CD14-positive monocyte (primary cell): ENCODE results near the gene ADK. TPM values are rescaled to one million over a fixed set of nuclear protein-coding genes. Genes with fewer than 3 reads are reported as not detected.

ENCODE experiments used
- DNase-seq, 3 donors: peaks; one replicate each; pipeline ENCODE4 v3.0.0-alpha.2; 2011 to 2022
- H2AFZ ChIP-seq: 2 replicates; pipeline ENCODE4 v1.6.0; 2012; ENCODE audit warnings: mild to moderate bottlenecking, low read depth, low read length, inconsistent platforms; ENCODE audit not compliant: insufficient read depth, poor library complexity, severe bottlenecking
- H3K27ac ChIP-seq, 2 donors: 1 replicate in 1 of 2; 2 replicates in 1 of 2; pipeline ENCODE4 v1.5.1; 2012 to 2013; ENCODE audit warnings: low read length in 2 of 2, control low read depth in 1 of 2, inconsistent platforms in 1 of 2, low read depth in 1 of 2, mild to moderate bottlenecking in 1 of 2
- H3K27me3 ChIP-seq, 2 donors: one replicate each; pipeline versions ENCODE4 v1.6.0 to v1.6.1; 2011 to 2013; ENCODE audit warnings: low read length in 2 of 2; ENCODE audit not compliant: control insufficient read depth in 2 of 2, insufficient read depth in 2 of 2
- H3K36me3 ChIP-seq, 2 donors: replicated peaks in 1 of 2; 1 replicate in 1 of 2; 2 replicates in 1 of 2; pipeline versions ENCODE4 v1.5.1 to v1.6.1; 2012 to 2013; ENCODE audit warnings: low read length in 2 of 2, control low read depth in 1 of 2, inconsistent platforms in 1 of 2, mild to moderate bottlenecking in 1 of 2; ENCODE audit not compliant: insufficient read depth in 2 of 2, control insufficient read depth in 1 of 2
- H3K4me1 ChIP-seq, 2 donors: 1 replicate in 1 of 2; 2 replicates in 1 of 2; pipeline versions ENCODE4 v1.5.1 to v1.6.1; 2012 to 2013; ENCODE audit warnings: low read length in 2 of 2, control low read depth in 1 of 2, inconsistent platforms in 1 of 2, mild to moderate bottlenecking in 1 of 2, moderate library complexity in 1 of 2; ENCODE audit not compliant: insufficient read depth in 2 of 2, control insufficient read depth in 1 of 2
- H3K4me2 ChIP-seq: replicated peaks from 2 replicates; pipeline ENCODE3; 2012; ENCODE audit warnings: low read length, moderate library complexity, mild to moderate bottlenecking; ENCODE audit not compliant: poor library complexity, severe bottlenecking; ENCODE audit errors: extremely low read depth
- H3K4me3 ChIP-seq, 3 experiments: fragments of 200-600 bp in 1 of 3; sonication (generic) in 1 of 3; replicated peaks in 1 of 3; 1 replicate in 2 of 3; 2 replicates in 1 of 3; pipeline ENCODE4 v1.5.1; 2011 to 2013; ENCODE audit warnings: low read length in 3 of 3, mild to moderate bottlenecking in 3 of 3, control low read depth in 2 of 3, low read depth in 2 of 3, inconsistent platforms in 1 of 3, moderate library complexity in 1 of 3
- H3K79me2 ChIP-seq: 2 replicates; pipeline ENCODE4 v1.6.0; 2012; ENCODE audit warnings: mild to moderate bottlenecking, control low read depth, inconsistent platforms, low read length, moderate library complexity; ENCODE audit not compliant: insufficient read depth
- H3K9ac ChIP-seq: 2 replicates; pipeline ENCODE4 v1.6.0; 2017; ENCODE audit warnings: low read length, mild to moderate bottlenecking; ENCODE audit not compliant: insufficient read depth, poor library complexity, severe bottlenecking
- H3K9me3 ChIP-seq, 2 donors: replicated peaks in 1 of 2; 1 replicate in 1 of 2; 2 replicates in 1 of 2; pipeline versions ENCODE4 v1.5.1 to v1.6.1; 2012 to 2013; ENCODE audit warnings: low read length in 2 of 2, control low read depth in 1 of 2; ENCODE audit not compliant: control insufficient read depth in 1 of 2, insufficient read depth in 1 of 2
- H4K20me1 ChIP-seq: 2 replicates; pipeline ENCODE4 v1.6.0; 2012; ENCODE audit warnings: mild to moderate bottlenecking, low read length, control low read depth, moderate library complexity; ENCODE audit not compliant: insufficient read depth
- H3K27ac Mint-ChIP-seq, 7 donors: one replicate each; pipeline ENCODE4 v1.8.0; 2020; ENCODE audit warnings: mild to moderate bottlenecking in 7 of 7, mixed read lengths in 7 of 7, moderate library complexity in 6 of 7, inconsistent platforms in 2 of 7
- H3K27me3 Mint-ChIP-seq, 3 donors: one replicate each; pipeline ENCODE4 v1.8.0; 2021 to 2022; ENCODE audit warnings: low read depth in 3 of 3, mild to moderate bottlenecking in 3 of 3, mixed read lengths in 3 of 3, moderate library complexity in 3 of 3, inconsistent platforms in 1 of 3
- H3K36me3 Mint-ChIP-seq, 2 donors: one replicate each; pipeline ENCODE4 v1.8.0; 2020; ENCODE audit warnings: mixed read lengths in 2 of 2, inconsistent platforms in 1 of 2, mild to moderate bottlenecking in 1 of 2
- H3K4me1 Mint-ChIP-seq: one replicate; pipeline ENCODE4 v1.8.0; 2020; ENCODE audit warnings: mild to moderate bottlenecking, mixed read lengths
- H3K4me3 Mint-ChIP-seq, 2 donors: one replicate each; pipeline ENCODE4 v1.8.0; 2020; ENCODE audit warnings: mild to moderate bottlenecking in 2 of 2, mixed read lengths in 2 of 2, moderate library complexity in 1 of 2
- H3K9me3 Mint-ChIP-seq, 7 donors: one replicate each; pipeline ENCODE4 v1.8.0; 2020 to 2022; ENCODE audit warnings: mixed read lengths in 7 of 7, mild to moderate bottlenecking in 6 of 7, moderate library complexity in 6 of 7, inconsistent platforms in 2 of 7
- intact Hi-C, 2 donors: fragments of 100-400 bp; cut with micrococcal nuclease; formaldehyde crosslinking; loops; one replicate each; pipeline versions ENCODE4 v1.15.0 to v1.15.1; 2023
- polyA plus RNA-seq, 3 donors: library from polyadenylated mRNA; depleted of rRNA in 1 of 3; unstranded in 2 of 3; stranded (reverse) in 1 of 3; fragments of 300-500 nt in 2 of 3; fragments of >200 nt in 1 of 3; fragmentation: Illumina TruSeq in 2 of 3; gene quantifications; 1 replicate in 2 of 3; 2 replicates in 1 of 3; pipeline ENCODE4 v1.2.3, GENCODE V29; 2012 to 2021
- TF ChIP-seq, protein P1 (sequence below): fragments of 200-600 bp; IDR thresholded peaks from one replicate; pipeline ENCODE4 v1.8.0; 2022; ENCODE audit warnings: antibody characterized with exemption, mild to moderate bottlenecking

ADK gene
- polyA plus RNA-seq, 3 donors: 6.4 to 38.2 (median 35.7) TPM

DNA sequence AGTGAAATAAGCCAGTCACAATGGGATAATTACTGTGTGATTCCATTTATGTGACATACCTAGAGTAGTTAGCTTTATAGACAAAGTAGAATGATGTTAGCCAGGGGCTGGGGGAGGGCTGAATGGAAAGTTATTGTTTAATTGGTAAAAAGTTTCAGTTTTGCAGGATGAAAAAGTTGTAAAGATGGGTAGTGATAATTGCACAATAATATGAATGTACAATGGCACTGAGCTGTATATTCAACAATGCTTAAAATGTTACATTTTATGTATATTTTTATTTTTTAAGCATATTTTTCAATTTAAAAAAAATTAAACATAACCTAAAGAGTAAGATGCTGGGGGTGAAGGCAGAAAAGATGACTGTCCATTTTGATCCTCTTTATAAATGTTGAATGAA, 459.3 kb downstream of the ADK start:
- Histone ChIP-seq H3K9ac (no peak overlapping the region), H3K4me3 (no peak overlapping the region), H3K9me3 (no peaks in the 10 kb centered on the region), H3K27ac (no peak overlapping the region), H3K79me2 (no peaks in the 10 kb centered on the region), H3K36me3 (peaks cover 0 to 5% of the 10 kb centered on the region in 2 donors), H4K20me1 (no peaks in the 10 kb centered on the region), H3K4me1 (no peaks in the 10 kb centered on the region), H3K27me3 (no peaks in the 10 kb centered on the region), H3K4me2 (no peak overlapping the region), H2AFZ (no peak overlapping the region)
- Mint-ChIP-seq H3K27me3 (peaks cover 0 to 1% (median 0%) of the 10 kb centered on the region in 3 donors), H3K27ac (no peak overlapping the region), H3K36me3 (peaks cover 14 to 18% of the 10 kb centered on the region in 2 donors), H3K4me3 (no peak overlapping the region), H3K9me3 (peaks cover 0 to 11% (median 7%) of the 10 kb centered on the region in 7 donors), H3K4me1 (no peaks in the 10 kb centered on the region)
- no peak for DNase-seq
- intact Hi-C loops: no loop called here
- TF ChIP-seq, protein P1, sequence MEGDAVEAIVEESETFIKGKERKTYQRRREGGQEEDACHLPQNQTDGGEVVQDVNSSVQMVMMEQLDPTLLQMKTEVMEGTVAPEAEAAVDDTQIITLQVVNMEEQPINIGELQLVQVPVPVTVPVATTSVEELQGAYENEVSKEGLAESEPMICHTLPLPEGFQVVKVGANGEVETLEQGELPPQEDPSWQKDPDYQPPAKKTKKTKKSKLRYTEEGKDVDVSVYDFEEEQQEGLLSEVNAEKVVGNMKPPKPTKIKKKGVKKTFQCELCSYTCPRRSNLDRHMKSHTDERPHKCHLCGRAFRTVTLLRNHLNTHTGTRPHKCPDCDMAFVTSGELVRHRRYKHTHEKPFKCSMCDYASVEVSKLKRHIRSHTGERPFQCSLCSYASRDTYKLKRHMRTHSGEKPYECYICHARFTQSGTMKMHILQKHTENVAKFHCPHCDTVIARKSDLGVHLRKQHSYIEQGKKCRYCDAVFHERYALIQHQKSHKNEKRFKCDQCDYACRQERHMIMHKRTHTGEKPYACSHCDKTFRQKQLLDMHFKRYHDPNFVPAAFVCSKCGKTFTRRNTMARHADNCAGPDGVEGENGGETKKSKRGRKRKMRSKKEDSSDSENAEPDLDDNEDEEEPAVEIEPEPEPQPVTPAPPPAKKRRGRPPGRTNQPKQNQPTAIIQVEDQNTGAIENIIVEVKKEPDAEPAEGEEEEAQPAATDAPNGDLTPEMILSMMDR: no peak

DNA sequence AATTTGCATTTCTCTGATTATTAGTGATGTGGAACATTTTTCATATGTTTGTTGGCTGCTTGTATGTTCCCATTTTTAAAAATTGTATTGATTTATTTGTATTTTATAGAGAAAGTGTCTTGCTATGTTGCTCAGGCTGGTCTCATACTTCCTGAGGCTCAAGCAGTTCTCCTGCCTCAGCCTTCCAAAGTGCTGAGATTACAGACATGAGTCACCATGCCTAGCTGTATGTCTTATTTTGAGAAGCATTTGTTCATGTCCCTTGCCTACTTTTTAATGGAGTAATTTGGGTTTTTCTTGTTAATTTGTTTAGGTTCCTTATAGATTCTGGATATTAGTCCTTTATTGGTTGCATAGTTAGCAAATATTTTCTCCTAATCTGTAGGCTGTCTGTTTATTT, 461.2 kb downstream of the ADK start:
- no peak overlapping the region for H2AFZ ChIP-seq
- no peaks in the 10 kb centered on the region for H3K9me3 ChIP-seq
- no peak overlapping the region for H3K9ac ChIP-seq
- H3K4me1 Mint-ChIP-seq: no peaks in the 10 kb centered on the region
- H3K79me2 ChIP-seq: no peaks in the 10 kb centered on the region
- no peak overlapping the region for H3K4me3 ChIP-seq
- no peaks in the 10 kb centered on the region for H4K20me1 ChIP-seq
- no peaks in the 10 kb centered on the region for H3K4me1 ChIP-seq
- H3K36me3 Mint-ChIP-seq: peaks cover 22% of the 10 kb centered on the region in 2 donors
- peaks cover 0 to 11% (median 6%) of the 10 kb centered on the region in 7 donors for H3K9me3 Mint-ChIP-seq
- H3K4me2 ChIP-seq: no peak overlapping the region
- peaks cover 0 to 5% of the 10 kb centered on the region in 2 donors for H3K36me3 ChIP-seq
- H3K27ac ChIP-seq: no peak overlapping the region
- TF ChIP-seq, protein P1: no peak
- H3K27ac Mint-ChIP-seq: no peak overlapping the region
- no peak for DNase-seq
- H3K27me3 Mint-ChIP-seq: no peaks in the 10 kb centered on the region
- no peaks in the 10 kb centered on the region for H3K27me3 ChIP-seq
- H3K4me3 Mint-ChIP-seq: no peak overlapping the region
- intact Hi-C loops: no loop called here
